ENCODE results near the gene NBPF11. TPM values are rescaled to one million over a fixed set of nuclear protein-coding genes. Genes with fewer than 3 reads are reported as not detected.
"Not testable (repeated sequence)": the region's sequence is repeated elsewhere in the genome, so short reads cannot be mapped to it uniquely, and the experiment has no call there.

NBPF11 gene, protein sequence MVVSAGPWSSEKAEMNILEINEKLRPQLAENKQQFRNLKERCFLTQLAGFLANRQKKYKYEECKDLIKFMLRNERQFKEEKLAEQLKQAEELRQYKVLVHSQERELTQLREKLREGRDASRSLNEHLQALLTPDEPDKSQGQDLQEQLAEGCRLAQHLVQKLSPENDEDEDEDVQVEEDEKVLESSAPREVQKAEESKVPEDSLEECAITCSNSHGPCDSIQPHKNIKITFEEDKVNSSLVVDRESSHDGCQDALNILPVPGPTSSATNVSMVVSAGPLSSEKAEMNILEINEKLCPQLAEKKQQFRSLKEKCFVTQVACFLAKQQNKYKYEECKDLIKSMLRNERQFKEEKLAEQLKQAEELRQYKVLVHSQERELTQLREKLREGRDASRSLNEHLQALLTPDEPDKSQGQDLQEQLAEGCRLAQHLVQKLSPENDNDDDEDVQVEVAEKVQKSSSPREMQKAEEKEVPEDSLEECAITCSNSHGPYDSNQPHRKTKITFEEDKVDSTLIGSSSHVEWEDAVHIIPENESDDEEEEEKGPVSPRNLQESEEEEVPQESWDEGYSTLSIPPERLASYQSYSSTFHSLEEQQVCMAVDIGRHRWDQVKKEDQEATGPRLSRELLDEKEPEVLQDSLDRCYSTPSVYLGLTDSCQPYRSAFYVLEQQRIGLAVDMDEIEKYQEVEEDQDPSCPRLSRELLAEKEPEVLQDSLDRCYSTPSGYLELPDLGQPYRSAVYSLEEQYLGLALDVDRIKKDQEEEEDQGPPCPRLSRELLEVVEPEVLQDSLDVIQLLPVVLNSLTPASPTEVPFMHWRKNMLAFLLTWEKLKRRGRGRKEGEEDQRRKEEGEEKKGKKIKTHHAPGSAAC
- 4.2 and 7.4 TPM in 2 replicates for total RNA-seq

DNA sequence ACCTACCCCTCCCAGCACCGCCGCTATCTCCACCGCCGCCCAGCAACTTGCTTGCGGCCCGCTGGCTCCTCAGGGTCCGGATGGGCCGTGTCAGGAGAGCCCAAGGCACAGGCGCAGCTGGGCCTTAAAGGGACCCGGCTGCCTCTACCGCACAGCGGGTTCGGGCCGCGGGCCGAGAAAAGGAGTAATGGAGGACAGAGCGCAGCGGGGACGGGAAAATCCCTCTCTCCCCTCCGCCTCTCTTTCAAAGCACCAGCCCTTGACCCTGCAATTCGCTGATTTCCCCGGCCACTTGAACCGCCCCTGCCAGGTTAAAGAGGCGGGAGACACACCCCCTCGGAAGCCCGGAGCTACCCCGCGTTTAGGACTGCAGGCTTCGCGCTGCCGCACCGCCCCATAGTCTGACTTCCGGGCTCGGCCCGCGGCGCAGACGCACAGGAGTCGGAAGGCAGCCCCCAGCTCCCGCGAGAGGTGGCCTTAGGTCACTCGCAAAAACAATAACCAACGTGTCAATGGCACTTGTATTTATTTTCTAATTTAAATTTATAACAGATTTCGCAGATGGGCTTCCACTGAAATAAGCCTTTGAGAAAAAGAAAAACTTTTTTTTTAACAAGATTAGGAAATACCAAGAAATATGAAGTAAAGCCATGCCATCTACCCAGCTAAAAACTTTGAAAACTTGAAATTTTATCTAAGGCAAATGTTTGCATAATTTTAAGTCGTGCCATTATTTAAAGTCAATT lies at the start of gene NBPF11:
TSS of gene NBPF11 (minus strand) at position 371 of the 746 bp plus-strand sequence. CDS start 25,278 bp downstream, outside the sequence.
- DNase-seq (ENCODE audit: extremely low read depth, low read depth, low spot score), result not testable (repeated sequence)

- DNase-seq (ENCODE audit: extremely low read depth, low read depth, low spot score), result not testable (repeated sequence)
These were observed 45.3 kb upstream of the NBPF11 start for GRCh38 chr1:148197396-148197795.

DNA sequence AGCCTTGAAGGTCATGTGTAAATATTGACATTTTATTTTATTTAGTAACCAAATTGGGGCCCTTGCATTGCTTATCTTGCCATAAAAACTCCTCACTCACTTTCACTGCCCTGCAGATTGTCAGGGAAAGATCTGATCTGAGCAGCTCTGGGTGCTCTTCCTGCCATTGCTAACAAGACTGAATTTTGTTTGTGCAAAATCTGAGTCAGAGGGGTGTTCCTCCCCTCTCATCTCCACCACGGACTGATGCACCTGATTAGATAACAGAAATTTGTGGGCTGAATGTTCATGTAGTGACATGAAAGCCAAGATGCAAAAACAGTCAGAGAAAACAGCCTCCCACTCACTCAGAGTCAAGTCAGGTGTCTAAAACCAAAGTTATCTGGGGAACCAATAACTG lies 44.9 kb upstream of the NBPF11 start:
- DNase-seq (ENCODE audit: extremely low read depth, low read depth, low spot score), result not testable (repeated sequence)

DNA sequence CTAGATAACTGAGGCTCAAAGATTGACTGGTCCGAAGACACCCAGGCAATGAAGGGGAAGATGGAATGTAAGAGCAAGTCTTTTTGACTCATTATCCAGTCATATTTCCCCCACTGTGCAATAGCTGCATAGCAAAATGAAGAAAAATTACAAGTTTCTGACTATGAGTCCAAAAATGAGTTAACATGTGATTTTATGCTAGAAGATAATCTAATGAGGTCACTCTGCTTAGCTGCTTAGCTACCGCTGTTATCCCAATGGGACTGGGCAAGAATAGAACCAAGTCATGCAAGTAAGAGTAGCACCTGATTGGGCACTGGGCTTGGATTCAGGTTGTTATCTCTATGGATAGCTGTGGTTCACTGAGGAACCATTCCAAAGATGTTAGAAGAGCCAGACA lies 43.0 kb upstream of the NBPF11 start:
- DNase-seq (ENCODE audit: extremely low read depth, low read depth, low spot score), result not testable (repeated sequence)

DNA sequence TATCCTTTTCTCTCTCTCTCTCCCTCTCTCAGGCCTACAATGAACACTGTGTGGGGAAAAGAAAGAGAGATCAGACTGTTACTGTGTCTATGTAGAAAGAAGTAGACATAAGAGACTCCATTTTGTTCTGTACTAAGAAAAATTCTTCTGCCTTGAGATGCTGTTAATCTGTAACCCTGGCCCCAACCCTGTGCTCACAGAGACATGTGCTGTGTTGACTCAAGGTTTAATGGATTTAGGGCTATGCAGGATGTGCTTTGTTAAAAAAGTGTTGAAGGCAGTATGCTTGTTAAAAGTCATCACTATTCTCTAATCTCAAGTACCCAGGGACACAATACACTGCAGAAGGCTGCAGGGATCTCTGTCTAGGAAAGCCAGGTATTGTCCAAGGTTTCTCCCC lies 36.7 kb upstream of the NBPF11 start:
- DNase-seq (ENCODE audit: extremely low read depth, low read depth, low spot score), result not testable (repeated sequence)

DNA sequence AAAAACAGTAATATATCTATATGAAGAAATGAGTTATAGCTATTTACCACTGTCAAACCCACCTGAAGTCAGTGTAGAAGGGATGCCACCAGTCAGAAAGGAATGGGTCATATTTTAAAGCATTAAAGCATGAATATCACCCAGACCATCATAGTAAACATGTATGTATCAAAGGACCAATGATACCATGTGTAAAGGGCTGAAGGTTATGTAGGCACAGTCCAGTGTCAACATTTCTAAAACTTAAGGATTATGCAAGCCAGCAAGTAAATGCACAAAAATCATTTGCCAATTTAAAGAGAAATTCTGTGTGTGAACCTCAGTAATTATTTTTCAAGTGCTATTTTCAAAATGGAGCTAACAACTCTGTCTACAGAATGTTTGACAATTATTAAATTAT lies 26.6 kb upstream of the NBPF11 start:
- DNase-seq (ENCODE audit: extremely low read depth, low read depth, low spot score), result not testable (repeated sequence)

GRCh38 chr1:148175414-148175813 lies 23.3 kb upstream of the NBPF11 start:
- DNase-seq (ENCODE audit: extremely low read depth, low read depth, low spot score), result not testable (repeated sequence)

GRCh38 chr1:148171995-148172394 lies 19.9 kb upstream of the NBPF11 start:
- not testable (repeated sequence) for DNase-seq (ENCODE audit: extremely low read depth, low read depth, low spot score)

DNA sequence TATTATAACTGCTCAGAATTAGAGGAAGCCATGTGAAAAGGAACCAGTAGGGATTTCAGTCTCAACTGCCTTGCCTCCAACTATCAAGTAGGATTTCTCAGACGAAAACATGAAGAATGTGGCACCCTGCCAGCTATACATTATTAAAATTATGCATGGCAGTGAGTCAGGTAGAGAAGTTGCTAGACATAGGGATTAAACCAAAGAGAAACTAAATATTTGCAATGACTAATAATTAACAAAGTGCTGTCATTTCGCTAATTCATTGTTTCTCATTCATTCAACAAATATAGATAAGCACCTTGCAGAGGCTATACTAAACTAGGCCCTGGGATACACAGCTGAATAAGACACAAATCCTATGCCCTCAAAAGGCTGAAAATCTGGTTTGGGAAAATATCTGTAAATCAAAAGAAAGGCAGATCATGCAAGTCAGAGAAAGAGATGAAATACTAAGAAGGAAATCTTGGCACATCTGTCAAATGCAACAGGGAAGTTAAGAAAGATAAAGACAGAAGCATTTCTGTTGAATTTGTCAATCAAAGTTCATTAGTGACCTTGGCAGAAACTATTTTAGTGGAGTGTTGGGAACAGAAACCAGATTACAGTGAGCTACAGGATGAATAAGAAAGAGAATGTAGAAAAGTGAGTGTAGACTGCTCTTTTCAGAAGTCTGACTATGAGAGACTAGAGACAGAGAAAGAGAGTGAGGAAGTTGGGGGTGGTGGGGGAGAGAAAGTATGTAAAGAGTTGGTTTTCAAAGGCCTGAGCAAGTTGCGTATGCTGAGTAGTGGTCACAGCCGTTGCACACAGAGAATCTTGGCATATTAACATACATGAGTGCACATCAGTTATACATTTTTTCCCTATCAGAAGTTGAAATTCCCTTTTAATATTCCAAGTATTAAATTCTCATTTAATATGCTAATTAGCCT lies 14.7 kb upstream of the NBPF11 start:
- no peak for DNase-seq (ENCODE audit: extremely low read depth, low read depth, low spot score)

- DNase-seq (ENCODE audit: extremely low read depth, low read depth, low spot score), result no peak
These were observed 10.3 kb upstream of the NBPF11 start for GRCh38 chr1:148162363-148162762.

DNA sequence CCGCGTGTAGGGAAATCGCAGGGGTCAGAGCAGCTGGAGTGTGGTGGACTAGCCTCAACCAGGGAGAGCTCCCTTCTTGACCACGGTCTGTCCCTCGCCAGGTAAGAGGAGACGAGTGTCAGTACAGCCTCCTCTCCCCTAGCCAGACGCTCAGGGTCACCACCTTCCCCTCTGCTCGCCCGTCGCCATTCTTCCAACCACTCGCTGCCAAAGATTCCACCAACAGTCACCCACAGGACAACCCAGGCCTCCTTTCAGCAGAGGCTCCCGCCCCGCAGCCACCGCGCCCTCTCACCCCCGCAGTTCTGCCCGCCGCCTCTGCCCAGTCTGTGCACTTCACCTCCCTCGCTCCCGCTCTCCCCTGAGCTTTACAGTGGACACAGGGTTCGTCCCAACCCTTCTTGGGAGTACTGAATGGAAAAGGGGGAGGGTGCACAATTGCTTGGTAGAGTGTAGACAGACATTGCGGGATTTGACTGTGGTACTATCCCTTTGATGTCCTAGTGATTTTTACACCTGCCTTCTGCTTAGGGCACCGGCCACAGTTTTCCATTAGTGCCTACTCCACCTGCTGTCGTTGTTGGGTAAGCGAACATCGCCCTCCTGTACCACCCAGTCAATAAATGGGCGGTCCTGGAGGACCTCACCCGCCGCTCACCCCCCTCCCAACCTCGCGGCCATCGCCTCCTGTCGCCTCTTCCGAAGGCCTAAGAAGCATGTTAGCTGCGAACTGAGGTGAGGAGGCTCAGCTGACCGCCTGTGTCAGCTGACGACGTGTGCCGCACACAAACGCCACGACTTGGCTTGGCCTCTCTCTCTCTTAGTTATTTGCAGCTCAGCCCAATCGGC lies 9.2 kb upstream of the NBPF11 start:
- no peak for DNase-seq (ENCODE audit: extremely low read depth, low read depth, low spot score)

GRCh38 chr1:148160343-148161052 lies 8.4 kb upstream of the NBPF11 start:
- DNase-seq (ENCODE audit: extremely low read depth, low read depth, low spot score), result no peak

DNA sequence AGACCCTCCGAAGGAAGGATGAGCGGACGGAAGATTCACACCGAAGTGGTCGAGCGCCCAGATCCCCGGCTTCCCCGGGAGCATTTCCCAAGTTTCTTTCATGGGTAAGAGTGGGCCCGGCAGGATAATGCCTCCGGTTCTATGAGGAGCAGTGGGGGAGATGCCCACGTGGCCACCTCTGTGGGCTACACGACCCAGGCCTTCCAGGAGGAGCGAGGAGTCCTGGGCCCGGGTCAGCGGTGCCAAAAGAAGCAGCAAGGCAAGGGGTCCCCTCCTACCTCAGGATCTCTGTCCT lies 7.9 kb upstream of the NBPF11 start:
- DNase-seq (ENCODE audit: extremely low read depth, low read depth, low spot score), result no peak

GRCh38 chr1:148158341-148159003 lies 6.4 kb upstream of the NBPF11 start:
- DNase-seq (ENCODE audit: extremely low read depth, low read depth, low spot score), result no peak

DNA sequence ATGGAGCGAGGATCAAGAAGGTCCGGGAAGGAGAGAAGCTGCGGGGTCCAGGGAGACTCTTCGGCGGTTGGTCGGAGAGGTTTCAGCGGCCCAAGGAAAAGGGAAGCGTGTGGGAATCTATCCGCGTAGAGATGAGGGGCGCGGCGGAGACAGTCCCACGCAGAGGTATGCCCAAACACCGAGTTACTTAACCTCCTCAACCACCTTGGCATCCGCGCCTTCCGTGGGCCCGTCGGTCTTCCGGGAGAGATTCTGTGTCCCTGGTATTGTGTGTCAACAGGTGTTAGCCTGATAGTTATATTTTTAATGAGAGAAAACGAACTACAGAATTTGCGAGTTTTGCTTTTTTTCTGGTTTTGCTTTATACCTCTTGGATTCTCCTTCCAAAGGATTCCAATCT lies 5.7 kb upstream of the NBPF11 start:
- not testable (repeated sequence) for DNase-seq (ENCODE audit: extremely low read depth, low read depth, low spot score)

- not testable (repeated sequence) for DNase-seq (ENCODE audit: extremely low read depth, low read depth, low spot score)
These were observed 3.6 kb upstream of the NBPF11 start for GRCh38 chr1:148155494-148156275.

DNA sequence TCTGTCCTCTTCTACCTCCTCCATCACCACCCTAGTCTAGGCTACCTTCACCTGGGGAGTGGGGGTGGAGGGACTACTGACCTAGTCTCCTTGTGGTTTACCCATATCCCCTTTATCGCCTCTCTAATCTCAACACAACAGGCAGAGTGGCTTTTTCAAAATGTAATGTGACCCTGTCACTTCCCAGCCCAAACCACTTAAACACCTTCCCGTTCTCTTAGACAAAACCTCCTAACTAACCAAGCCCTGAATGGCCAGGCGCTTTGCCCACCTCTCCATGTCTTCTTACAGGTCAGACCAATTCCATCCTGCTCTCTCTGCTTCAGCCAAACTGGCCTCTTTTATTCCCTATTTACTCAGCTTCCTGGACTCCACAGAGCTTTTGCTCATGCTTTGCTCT lies 714 bp upstream of the NBPF11 start:
- DNase-seq (ENCODE audit: extremely low read depth, low read depth, low spot score), result not testable (repeated sequence)

Data from glomerular endothelial cell (primary cell).